GM19452 (cell line): ENCODE data around the gene CATSPERD.

Experiments
- ATAC-seq: cut with Tn5 transposase; IDR thresholded peaks from one replicate; pipeline ENCODE4 v1.9.1; 2021; ENCODE audit not compliant: unreplicated experiment

Gene CATSPERD

GRCh38 chr19:5804516-5805461, 84.4 kb downstream of the CATSPERD start, which contains the start of gene NRTN:
Gene NRTN (plus strand): TSS chr19:5805067. CDS start chr19:5824166, 19,099 bp downstream.
- ATAC-seq = no peak

- no peak for ATAC-seq
Measured at GRCh38 chr19:5805462-5806132, 85.2 kb downstream of the CATSPERD start.

- ATAC-seq = no peak
Measured at GRCh38 chr19:5806133-5806489, 85.7 kb downstream of the CATSPERD start.

- ATAC-seq = no peak
Measured at GRCh38 chr19:5806905-5807304, 86.5 kb downstream of the CATSPERD start.

- ATAC-seq = no peak
Measured at GRCh38 chr19:5808120-5808816, 87.8 kb downstream of the CATSPERD start.

GRCh38 chr19:5809053-5809452, 88.6 kb downstream of the CATSPERD start:
- no peak for ATAC-seq

- no peak for ATAC-seq
Measured at GRCh38 chr19:5809469-5809868, 89.0 kb downstream of the CATSPERD start.

- ATAC-seq = no peak
Measured at GRCh38 chr19:5811117-5811516, 90.7 kb downstream of the CATSPERD start.

GRCh38 chr19:5814123-5814851, 93.8 kb downstream of the CATSPERD start:
- ATAC-seq = no peak

GRCh38 chr19:5814852-5815246, 94.4 kb downstream of the CATSPERD start:
- ATAC-seq = no peak

GRCh38 chr19:5817218-5817617, 96.8 kb downstream of the CATSPERD start:
- no peak for ATAC-seq

- ATAC-seq = no peak
Measured at GRCh38 chr19:5818594-5818993, 98.2 kb downstream of the CATSPERD start.

GRCh38 chr19:5820785-5821184, 100.3 kb downstream of the CATSPERD start:
- ATAC-seq = no peak

- no peak for ATAC-seq
Measured at GRCh38 chr19:5821521-5822180, 101.2 kb downstream of the CATSPERD start.

- ATAC-seq = no peak
Measured at GRCh38 chr19:5822181-5822844, 101.9 kb downstream of the CATSPERD start.

- no peak for ATAC-seq
Measured at GRCh38 chr19:5823579-5824281, 103.3 kb downstream of the CATSPERD start.

- no peak for ATAC-seq
Measured at GRCh38 chr19:5824751-5825150, 104.3 kb downstream of the CATSPERD start.

- no peak for ATAC-seq
Measured at GRCh38 chr19:5825178-5825577, 104.7 kb downstream of the CATSPERD start.
